GM21447 (cell line): ENCODE measurements around the gene PGA4.

Source experiments
- ATAC-seq: cut with Tn5 transposase; IDR thresholded peaks from one replicate; pipeline ENCODE4 v1.9.1; 2021; ENCODE audit not compliant: unreplicated experiment

PGA4 gene

GRCh38 chr11:61277186-61278000 lies 55.2 kb downstream of the PGA4 start:
- no peak for ATAC-seq

- no peak for ATAC-seq
These were observed 55.9 kb downstream of the PGA4 start for GRCh38 chr11:61278001-61278470.

- no peak for ATAC-seq
These were observed 58.0 kb downstream of the PGA4 start for GRCh38 chr11:61279934-61280659.

DNA sequence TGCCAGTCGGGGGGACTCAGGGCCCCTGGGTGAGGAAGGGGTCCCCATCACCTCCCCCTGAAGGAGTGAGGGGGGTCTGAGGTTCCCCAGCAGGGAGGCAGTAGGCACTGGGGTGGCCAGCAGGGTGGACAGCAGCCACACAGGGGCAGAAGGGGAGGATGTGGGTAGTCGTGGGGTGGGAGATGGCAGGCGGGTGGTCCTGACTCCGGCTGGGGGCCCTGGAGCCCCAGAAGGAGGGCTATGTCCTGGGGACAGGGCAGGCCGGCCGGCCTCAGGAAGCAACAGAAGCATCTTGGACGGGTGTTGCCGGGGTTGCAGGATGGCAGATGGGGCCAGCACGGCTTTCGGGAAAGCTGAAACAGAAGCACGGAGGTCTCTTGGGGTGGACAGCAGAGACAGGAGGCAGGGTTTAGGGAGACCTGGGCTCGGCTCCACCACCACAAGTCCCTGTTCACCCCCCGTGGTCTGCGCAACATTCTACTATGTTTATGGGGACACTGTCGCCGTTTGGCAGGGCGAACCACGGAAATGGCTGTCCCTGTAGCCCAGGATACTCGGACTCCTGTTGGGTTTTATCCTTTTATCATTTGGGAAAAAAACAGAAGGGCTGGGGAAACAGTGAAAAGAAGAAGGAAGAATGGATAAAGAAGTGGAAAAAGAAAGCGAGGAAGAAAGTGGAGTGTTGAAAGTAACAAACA lies 58.9 kb downstream of the PGA4 start:
- no peak for ATAC-seq
